A549 (cell line): ENCODE results near the gene KRT84. TPM values are rescaled to one million over a fixed set of nuclear protein-coding genes. Genes with fewer than 3 reads are reported as not detected.
A peak's percentile ranks its signal among the peaks of the same experiment; 100 is the strongest.

Source experiments
- ATAC-seq, 2 experiments: fragments of 200-7000 bp in 1 of 2; fragments of >200 bp in 1 of 2; cut with Nextera tagmentation in 1 of 2; cut with Tn5 transposase in 1 of 2; 3 replicates each; pipeline versions ENCODE4 v1.8.0 to v1.9.1; 2018 to 2020; ENCODE audit warnings: mild to moderate bottlenecking in 1 of 2, moderate library complexity in 1 of 2
- CTCF ChIA-PET: fragments of 300-600 bp; sonication (Branson Sonifier 250); formaldehyde crosslinking; extraction: SDS; loops from one replicate; lab custom pipeline; 2021; ENCODE audit warnings: antibody characterized with exemption, inconsistent platforms; lab: Yijun Ruan, JAX
- POLR2A ChIA-PET: fragments of 350-600 bp; formaldehyde crosslinking; extraction: SDS; loops from one replicate; lab custom pipeline; 2021; ENCODE audit warnings: antibody characterized with exemption, inconsistent platforms; lab: Yijun Ruan, JAX
- DNase-seq, 2 experiments: peaks; one replicate each; pipeline versions ENCODE4 v3.0.0 to v3.0.0-alpha.2; 2011 to 2016; ENCODE audit warnings: low read depth in 1 of 2, low spot score in 1 of 2
- FAIRE-seq: peaks from 2 replicates; lab custom pipeline; 2011; peaks lifted over from hg19 to GRCh38; lab: Jason Lieb, UNC
- H3K27ac ChIP-seq, 2 experiments: fragments of >200 bp; sonication (Bioruptor Twin); formaldehyde crosslinking; 3 replicates each; pipeline ENCODE4 v1.5.1; 2016 to 2017
- H3K4me1 ChIP-seq: fragments of >200 bp; sonication (Bioruptor Twin); formaldehyde crosslinking; 3 replicates; pipeline ENCODE4 v1.6.1; 2016
- H3K4me2 ChIP-seq: fragments of >200 bp; sonication (Bioruptor Twin); formaldehyde crosslinking; 3 replicates; pipeline ENCODE4 v1.6.1; 2016
- H3K4me3 ChIP-seq: fragments of >200 bp; sonication (Bioruptor Twin); formaldehyde crosslinking; 3 replicates; pipeline ENCODE4 v1.5.1; 2016
- H3K9me3 ChIP-seq: fragments of >200 bp; sonication (Bioruptor Twin); formaldehyde crosslinking; 3 replicates; pipeline ENCODE4 v1.6.1; 2016
- CHD2 ChIP-seq: fragments of 150-350 bp; IDR thresholded peaks from 2 replicates; pipeline ENCODE4 v1.6.1; 2014; ENCODE audit warnings: low read length; ENCODE audit not compliant: partially characterized antibody
- ESRRA ChIP-seq: fragments of 150-350 bp; IDR thresholded peaks from 2 replicates; pipeline ENCODE4 v1.6.1; 2014; ENCODE audit warnings: mild to moderate bottlenecking, low read length, borderline replicate concordance
- HDAC2 ChIP-seq: fragments of 200-600 bp; sonication (generic); IDR thresholded peaks from 2 replicates; pipeline ENCODE4 v1.6.1; 2016
- HES2 ChIP-seq: fragments of >200 bp; sonication (Bioruptor Twin); formaldehyde crosslinking; IDR thresholded peaks from 2 replicates; pipeline ENCODE4 v1.6.1; 2016
- HEYL ChIP-seq: fragments of 250-450 bp; sonication (Bioruptor Pico); IDR thresholded peaks from 2 replicates; pipeline ENCODE4 v1.8.0; 2021; ENCODE audit warnings: mild to moderate bottlenecking, moderate library complexity
- HOXB13 ChIP-seq: fragments of 250-450 bp; sonication (Bioruptor Pico); IDR thresholded peaks from 2 replicates; pipeline ENCODE4 v1.5.0; 2020; ENCODE audit warnings: low read depth, mild to moderate bottlenecking, moderate library complexity
- JUN ChIP-seq, 2 experiments: fragments of >200 bp; sonication (Bioruptor Twin); formaldehyde crosslinking; IDR thresholded peaks; 2 replicates in 1 of 2; 3 replicates in 1 of 2; pipeline ENCODE4 v1.6.1; 2016 to 2017
- JUNB ChIP-seq: fragments of >200 bp; sonication (Bioruptor Twin); formaldehyde crosslinking; IDR thresholded peaks from 2 replicates; pipeline ENCODE4 v1.6.1; 2016
- MYC ChIP-seq: IDR thresholded peaks from 2 replicates; pipeline ENCODE4 v1.6.1; 2012; ENCODE audit warnings: mild to moderate bottlenecking, inconsistent platforms, low read length, improper control_type of control experiment, borderline replicate concordance
- NR3C1 ChIP-seq: fragments of >200 bp; sonication (Bioruptor Twin); formaldehyde crosslinking; IDR thresholded peaks from 3 replicates; pipeline ENCODE4 v1.6.1; 2017
- POLR2A ChIP-seq: IDR thresholded peaks from 2 replicates; pipeline ENCODE4 v1.6.1; 2012; ENCODE audit warnings: mild to moderate bottlenecking, low read length
- RAD21 ChIP-seq, 2 experiments: fragments of >200 bp in 1 of 2; sonication (Bioruptor Twin) in 1 of 2; formaldehyde crosslinking in 1 of 2; IDR thresholded peaks in 1 of 2; conservative IDR thresholded peaks in 1 of 2; 2 replicates in 1 of 2; 3 replicates in 1 of 2; pipeline ENCODE4 v1.6.1; 2012 to 2018; ENCODE audit warnings: inconsistent platforms in 1 of 2
- RARB ChIP-seq: fragments of 250-450 bp; sonication (Bioruptor Pico); IDR thresholded peaks from 2 replicates; pipeline ENCODE4 v1.8.0; 2021; ENCODE audit warnings: mild to moderate bottlenecking, moderate library complexity
- RNF2 ChIP-seq: fragments of 200-600 bp; sonication (generic); IDR thresholded peaks from 2 replicates; pipeline ENCODE4 v1.6.1; 2016; ENCODE audit warnings: low read depth, mild to moderate bottlenecking, antibody characterized with exemption, moderate library complexity, borderline replicate concordance
- USF2 ChIP-seq: fragments of 450-650 bp; IDR thresholded peaks from 2 replicates; pipeline ENCODE4 v1.6.1; 2014; ENCODE audit warnings: antibody characterized with exemption
- ZC3H11A ChIP-seq: fragments of 450-650 bp; IDR thresholded peaks from 2 replicates; pipeline ENCODE4 v1.6.1; 2014; ENCODE audit warnings: antibody characterized with exemption, mild to moderate bottlenecking
- ZFP36 ChIP-seq: fragments of 450-650 bp; IDR thresholded peaks from 2 replicates; pipeline ENCODE4 v1.6.1; 2014; ENCODE audit warnings: borderline replicate concordance; ENCODE audit not compliant: partially characterized antibody
- WGBS: methylation state at CpG from one replicate; pipeline ENCODE4 v1.1.6; 2017; ENCODE audit errors: missing lambda C conversion rate; 5-methylcytosine and 5-hydroxymethylcytosine counted together
- polyA plus RNA-seq, 4 experiments: library from polyadenylated mRNA; depleted of rRNA in 3 of 4; stranded (reverse); fragments of >200 nt; fragmentation: RNase III in 1 of 4; extraction: RNeasy Plus Mini Kit Qiagen cat#74134 plus additional on column Dnase treatment in 1 of 4; gene quantifications; 2 replicates in 3 of 4; 3 replicates in 1 of 4; pipeline ENCODE4 v1.2.3, GENCODE V29; 2011 to 2017

KRT84 gene
- polyA plus RNA-seq, 2 of the 4 experiments (the other 2 are of a cell fraction): not detected

GRCh38 chr12:52331039-52331438, 54.4 kb downstream of the KRT84 start:
- TF ChIP-seq NR3C1 (no peak), RNF2 (no peak), RARB (CRISPR knock-in tag) (no peak), JUNB (no peak), RAD21 (conservative IDR thresholded peaks at IDR 0.05 in 1 of 2, IDR thresholded peaks at IDR 0.05 in 1 of 2) (no peak), HOXB13 (no peak), ZFP36 (no peak), CHD2 (no peak), HDAC2 (no peak), JUN (IDR thresholded peaks at IDR 0.05) (no peak), POLR2A (no peak), HES2 (no peak), HEYL (CRISPR knock-in tag) (no peak)
- TF ChIP-seq, all 56 proteins: peak for 0
- H3K4me2 ChIP-seq: no peak overlapping the region
- ChIA-PET CTCF (interaction anchor here (0.7 to 15.7 kb wide), 10 partner anchors 8 to 548 kb away, joined by 3 to 387 read pairs (median 22); partner anchors contain the start of gene KRT86), POLR2A (no interaction called here)
- H3K9me3 ChIP-seq: no peaks in the 10 kb centered on the region
- WGBS: 90% methylated on average over 1 of the region's 1 CpG
- no peak overlapping the region for H3K4me3 ChIP-seq
- DNase-seq: no peak
- peak overlapping the region; percentile 6 to 90; a peak in 3 of 6 replicates for H3K27ac ChIP-seq
- no peak for FAIRE-seq
- ATAC-seq: no peak
- H3K4me1 ChIP-seq: peaks cover 30% of the 10 kb centered on the region

GRCh38 chr12:52327830-52328500, 57.5 kb downstream of the KRT84 start:
- H3K4me3 ChIP-seq: no peak overlapping the region
- H3K4me2 ChIP-seq: peak overlapping the region; percentile 51
- H3K27ac ChIP-seq: peak overlapping the region; percentile 75 to 90
- DNase-seq: no peak
- TF ChIP-seq ZC3H11A: no peak
- no peak for TF ChIP-seq HES2
- TF ChIP-seq USF2: no peak
- TF ChIP-seq ESRRA: 0 out of 2 replicates have a peak, but pooled peaks have one; percentile 3
- TF ChIP-seq JUNB: 0 out of 2 replicates have a peak, but pooled peaks have one; percentile 7
- no peak for TF ChIP-seq HDAC2
- TF ChIP-seq MYC: no peak
- ChIA-PET CTCF (interaction anchor here (0.7 to 15.7 kb wide), 71 partner anchors 9 to 684 kb away, joined by 3 to 387 read pairs (median 5); partner anchors contain the start of genes KRT81, KRT82 and KRT86), POLR2A (interaction anchor here (0.7 to 3.9 kb wide), 12 partner anchors 15 to 94 kb away, joined by 3 to 49 read pairs (median 6); partner anchors contain the start of gene KRT7)
- H3K4me1 ChIP-seq: peaks cover 19% of the 10 kb centered on the region
- peak; percentile 3 to 57; a peak in 3 of 6 replicates for ATAC-seq
- no peak for FAIRE-seq
- H3K9me3 ChIP-seq: no peaks in the 10 kb centered on the region
- 65% methylated on average over 9 of the region's 10 CpGs for WGBS

Other genes starting within 250 kb of the KRT84 start
- gene KRT80, start 193.6 kb downstream of the KRT84 start, polyA plus RNA-seq (2011; rRNA removed): 59.8 and 63.1 TPM in 2 replicates
- 38.3 to 56.4 TPM (median 46.0 TPM) in 3 replicates for gene KRT80, start 193.6 kb downstream of the KRT84 start, polyA plus RNA-seq (2017; fragmentation: RNase III; extraction: RNeasy Plus Mini Kit Qiagen cat#74134 plus additional on column Dnase treatment)
- 2,033 and 2,623 TPM in 2 replicates for gene KRT7, start 152.4 kb downstream of the KRT84 start, polyA plus RNA-seq (2011; rRNA removed)
- gene KRT7, start 152.4 kb downstream of the KRT84 start, polyA plus RNA-seq (2017; fragmentation: RNase III; extraction: RNeasy Plus Mini Kit Qiagen cat#74134 plus additional on column Dnase treatment): 3,055 to 3,652 TPM (median 3,189 TPM) in 3 replicates
- 23.5 and 43.0 TPM in 2 replicates for gene KRT86, start 111.0 kb downstream of the KRT84 start, polyA plus RNA-seq (2011; rRNA removed)
- gene KRT86, start 111.0 kb downstream of the KRT84 start, polyA plus RNA-seq (2017; fragmentation: RNase III; extraction: RNeasy Plus Mini Kit Qiagen cat#74134 plus additional on column Dnase treatment): 331 to 441 TPM (median 378 TPM) in 3 replicates
- 1,799 and 1,935 TPM in 2 replicates for gene KRT81, start 94.1 kb downstream of the KRT84 start, polyA plus RNA-seq (2011; rRNA removed)
- gene KRT81, start 94.1 kb downstream of the KRT84 start, polyA plus RNA-seq (2017; fragmentation: RNase III; extraction: RNeasy Plus Mini Kit Qiagen cat#74134 plus additional on column Dnase treatment): 3,419 to 3,643 TPM (median 3,445 TPM) in 3 replicates
- gene KRT83, start 64.3 kb downstream of the KRT84 start, polyA plus RNA-seq (2011; rRNA removed): 11.6 and 20.4 TPM in 2 replicates
- gene KRT83, start 64.3 kb downstream of the KRT84 start, polyA plus RNA-seq (2017; fragmentation: RNase III; extraction: RNeasy Plus Mini Kit Qiagen cat#74134 plus additional on column Dnase treatment): 43.3 to 52.1 TPM (median 44.8 TPM) in 3 replicates
- 0.07 TPM in 1 of 2 replicates, not detected in the other for gene KRT85, start 18.2 kb downstream of the KRT84 start, polyA plus RNA-seq (2011; rRNA removed)
- gene KRT85, start 18.2 kb downstream of the KRT84 start, polyA plus RNA-seq (2017; fragmentation: RNase III; extraction: RNeasy Plus Mini Kit Qiagen cat#74134 plus additional on column Dnase treatment): 2.9 to 4.8 TPM (median 3.7 TPM) in 3 replicates
- not detected in 2 replicates for gene KRT82, start 20.7 kb upstream of the KRT84 start, polyA plus RNA-seq (2011; rRNA removed)
- gene KRT82, start 20.7 kb upstream of the KRT84 start, polyA plus RNA-seq (2017; fragmentation: RNase III; extraction: RNeasy Plus Mini Kit Qiagen cat#74134 plus additional on column Dnase treatment): not detected in 3 replicates
- not detected in 2 replicates for gene KRT75, start 48.7 kb upstream of the KRT84 start, polyA plus RNA-seq (2011; rRNA removed)
- not detected in 3 replicates for gene KRT75, start 48.7 kb upstream of the KRT84 start, polyA plus RNA-seq (2017; fragmentation: RNase III; extraction: RNeasy Plus Mini Kit Qiagen cat#74134 plus additional on column Dnase treatment)
- gene KRT6B, start 66.5 kb upstream of the KRT84 start, polyA plus RNA-seq (2011; rRNA removed): not detected in 2 replicates
- gene KRT6B, start 66.5 kb upstream of the KRT84 start, polyA plus RNA-seq (2017; fragmentation: RNase III; extraction: RNeasy Plus Mini Kit Qiagen cat#74134 plus additional on column Dnase treatment): not detected in 3 replicates
- gene KRT6C, start 88.2 kb upstream of the KRT84 start, polyA plus RNA-seq (2011; rRNA removed): not detected in 2 replicates
- not detected in 3 replicates for gene KRT6C, start 88.2 kb upstream of the KRT84 start, polyA plus RNA-seq (2017; fragmentation: RNase III; extraction: RNeasy Plus Mini Kit Qiagen cat#74134 plus additional on column Dnase treatment)
- gene KRT6A, start 107.6 kb upstream of the KRT84 start, polyA plus RNA-seq (2011; rRNA removed): 0.04 and 0.09 TPM in 2 replicates
- 0.07 to 0.14 TPM (median 0.11 TPM) in 3 replicates for gene KRT6A, start 107.6 kb upstream of the KRT84 start, polyA plus RNA-seq (2017; fragmentation: RNase III; extraction: RNeasy Plus Mini Kit Qiagen cat#74134 plus additional on column Dnase treatment)
- gene KRT5, start 134.7 kb upstream of the KRT84 start, polyA plus RNA-seq (2011; rRNA removed): 0.06 TPM in 1 of 2 replicates, not detected in the other
- gene KRT5, start 134.7 kb upstream of the KRT84 start, polyA plus RNA-seq (2017; fragmentation: RNase III; extraction: RNeasy Plus Mini Kit Qiagen cat#74134 plus additional on column Dnase treatment): 0.08 to 0.25 TPM in 2 of 3 replicates, not detected in the other
- not detected in 2 replicates for gene KRT71, start 167.5 kb upstream of the KRT84 start, polyA plus RNA-seq (2011; rRNA removed)
- gene KRT71, start 167.5 kb upstream of the KRT84 start, polyA plus RNA-seq (2017; fragmentation: RNase III; extraction: RNeasy Plus Mini Kit Qiagen cat#74134 plus additional on column Dnase treatment): not detected in 3 replicates
- gene KRT74, start 188.2 kb upstream of the KRT84 start, polyA plus RNA-seq (2011; rRNA removed): not detected in 2 replicates
- not detected in 3 replicates for gene KRT74, start 188.2 kb upstream of the KRT84 start, polyA plus RNA-seq (2017; fragmentation: RNase III; extraction: RNeasy Plus Mini Kit Qiagen cat#74134 plus additional on column Dnase treatment)
- not detected in 2 replicates for gene KRT72, start 215.8 kb upstream of the KRT84 start, polyA plus RNA-seq (2011; rRNA removed)
- not detected in 3 replicates for gene KRT72, start 215.8 kb upstream of the KRT84 start, polyA plus RNA-seq (2017; fragmentation: RNase III; extraction: RNeasy Plus Mini Kit Qiagen cat#74134 plus additional on column Dnase treatment)
- not detected in 2 replicates for gene KRT73, start 232.9 kb upstream of the KRT84 start, polyA plus RNA-seq (2011; rRNA removed)
- gene KRT73, start 232.9 kb upstream of the KRT84 start, polyA plus RNA-seq (2017; fragmentation: RNase III; extraction: RNeasy Plus Mini Kit Qiagen cat#74134 plus additional on column Dnase treatment): not detected in 3 replicates